ENCODE data around the gene SPTLC2.
"Not testable (repeated sequence)": the region's sequence is repeated elsewhere in the genome, so short reads cannot be mapped to it uniquely, and the experiment has no call there.

Gene SPTLC2

GRCh38 chr14:77554816-77555599, 61.4 kb downstream of the SPTLC2 start:
- H3K4me3 ChIP-seq (ENCODE audit: low read depth, low read length): peak overlapping the region; percentile 61
- TF ChIP-seq, protein P1, sequence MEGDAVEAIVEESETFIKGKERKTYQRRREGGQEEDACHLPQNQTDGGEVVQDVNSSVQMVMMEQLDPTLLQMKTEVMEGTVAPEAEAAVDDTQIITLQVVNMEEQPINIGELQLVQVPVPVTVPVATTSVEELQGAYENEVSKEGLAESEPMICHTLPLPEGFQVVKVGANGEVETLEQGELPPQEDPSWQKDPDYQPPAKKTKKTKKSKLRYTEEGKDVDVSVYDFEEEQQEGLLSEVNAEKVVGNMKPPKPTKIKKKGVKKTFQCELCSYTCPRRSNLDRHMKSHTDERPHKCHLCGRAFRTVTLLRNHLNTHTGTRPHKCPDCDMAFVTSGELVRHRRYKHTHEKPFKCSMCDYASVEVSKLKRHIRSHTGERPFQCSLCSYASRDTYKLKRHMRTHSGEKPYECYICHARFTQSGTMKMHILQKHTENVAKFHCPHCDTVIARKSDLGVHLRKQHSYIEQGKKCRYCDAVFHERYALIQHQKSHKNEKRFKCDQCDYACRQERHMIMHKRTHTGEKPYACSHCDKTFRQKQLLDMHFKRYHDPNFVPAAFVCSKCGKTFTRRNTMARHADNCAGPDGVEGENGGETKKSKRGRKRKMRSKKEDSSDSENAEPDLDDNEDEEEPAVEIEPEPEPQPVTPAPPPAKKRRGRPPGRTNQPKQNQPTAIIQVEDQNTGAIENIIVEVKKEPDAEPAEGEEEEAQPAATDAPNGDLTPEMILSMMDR (IDR thresholded peaks at IDR 0.05; ENCODE audit: low read depth, low read length): no peak
- TF ChIP-seq POLR2A (IDR thresholded peaks at IDR 0.05; ENCODE audit: extremely low read depth, insufficient read length): no peak
- DNase-seq (ENCODE audit: low read depth): peak; percentile 29

- no peak for DNase-seq (ENCODE audit: low read depth)
- TF ChIP-seq POLR2A (IDR thresholded peaks at IDR 0.05; ENCODE audit: extremely low read depth, insufficient read length): no peak
- H3K4me3 ChIP-seq (ENCODE audit: low read depth, low read length): peak overlapping the region; percentile 61
Measured at GRCh38 chr14:77554207-77554606, 62.2 kb downstream of the SPTLC2 start.

GRCh38 chr14:77549451-77549850, 67.0 kb downstream of the SPTLC2 start:
- no peak for DNase-seq (ENCODE audit: low read depth)
- TF ChIP-seq MYC (IDR thresholded peaks at IDR 0.05; ENCODE audit: low read depth, low read length): no peak
- TF ChIP-seq POLR2A (IDR thresholded peaks at IDR 0.05; ENCODE audit: extremely low read depth, insufficient read length): no peak
- TF ChIP-seq, protein P1 (IDR thresholded peaks at IDR 0.05; ENCODE audit: low read depth, low read length): no peak
- no peak for TF ChIP-seq MAX (IDR thresholded peaks at IDR 0.05; ENCODE audit: low read depth, low read length)
- no peak overlapping the region for H3K4me3 ChIP-seq (ENCODE audit: low read depth, low read length)

DNA sequence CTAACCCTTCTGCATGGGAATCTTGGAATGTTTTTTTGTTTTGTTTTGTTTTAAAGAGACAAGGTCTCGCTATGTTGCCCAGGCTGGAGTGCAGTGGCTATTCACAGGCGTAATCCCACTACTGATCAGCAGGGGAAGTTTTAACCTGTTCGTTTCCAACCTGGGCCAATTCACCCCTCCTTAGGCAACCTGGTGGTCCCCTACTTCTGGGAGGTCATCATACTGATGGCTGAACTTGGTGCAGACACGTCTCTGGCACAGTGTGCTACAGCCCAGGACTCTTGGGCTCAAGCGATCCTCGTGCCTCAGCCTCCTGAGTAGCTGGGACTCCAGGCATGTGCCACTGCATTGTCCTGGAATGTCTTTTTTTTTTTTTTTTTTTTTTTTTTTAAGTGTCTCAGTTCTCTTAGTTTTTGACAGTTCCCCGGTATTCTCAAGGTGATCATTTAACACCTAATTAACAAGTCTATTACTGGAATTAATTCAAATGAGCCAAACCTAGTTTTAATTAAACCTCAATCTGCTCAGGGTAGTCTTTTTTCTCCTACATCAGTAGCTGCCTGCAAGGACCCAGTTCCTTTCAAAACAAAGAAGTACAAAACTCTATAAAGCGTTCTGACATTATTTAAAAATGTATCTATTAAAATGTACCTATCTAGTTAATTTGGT, 68.8 kb downstream of the SPTLC2 start:
- TF ChIP-seq, protein P1 (IDR thresholded peaks at IDR 0.05; ENCODE audit: low read depth, low read length): no peak
- TF ChIP-seq MYC (IDR thresholded peaks at IDR 0.05; ENCODE audit: low read depth, low read length) (no peak), POLR2A (IDR thresholded peaks at IDR 0.05; ENCODE audit: extremely low read depth, insufficient read length) (no peak), MAX (IDR thresholded peaks at IDR 0.05; ENCODE audit: low read depth, low read length) (no peak)
- no peak overlapping the region for H3K4me3 ChIP-seq (ENCODE audit: low read depth, low read length)
- DNase-seq (ENCODE audit: low read depth): no peak

DNA sequence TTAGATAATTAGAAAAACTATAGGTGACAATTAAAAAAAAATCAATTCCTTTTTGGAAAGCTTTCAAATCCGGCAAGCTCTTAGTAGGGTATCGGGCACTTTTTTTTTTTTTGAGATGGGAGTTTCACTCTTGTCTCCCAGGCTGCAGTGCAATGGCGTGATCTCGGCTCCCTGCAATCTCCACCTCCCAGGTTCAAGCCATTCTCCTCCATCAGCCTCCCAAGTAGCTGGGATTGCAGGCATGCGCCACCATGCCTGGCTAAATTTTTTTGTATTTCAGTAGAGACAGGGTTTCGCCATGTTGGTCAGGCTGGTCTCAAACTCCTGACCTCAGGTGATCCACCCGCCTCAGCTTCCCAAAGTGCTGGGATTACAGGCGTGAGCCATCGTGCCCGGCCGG, 71.3 kb downstream of the SPTLC2 start:
- not testable (repeated sequence) for H3K4me3 ChIP-seq (ENCODE audit: low read depth, low read length); DNase-seq (ENCODE audit: low read depth)

DNA sequence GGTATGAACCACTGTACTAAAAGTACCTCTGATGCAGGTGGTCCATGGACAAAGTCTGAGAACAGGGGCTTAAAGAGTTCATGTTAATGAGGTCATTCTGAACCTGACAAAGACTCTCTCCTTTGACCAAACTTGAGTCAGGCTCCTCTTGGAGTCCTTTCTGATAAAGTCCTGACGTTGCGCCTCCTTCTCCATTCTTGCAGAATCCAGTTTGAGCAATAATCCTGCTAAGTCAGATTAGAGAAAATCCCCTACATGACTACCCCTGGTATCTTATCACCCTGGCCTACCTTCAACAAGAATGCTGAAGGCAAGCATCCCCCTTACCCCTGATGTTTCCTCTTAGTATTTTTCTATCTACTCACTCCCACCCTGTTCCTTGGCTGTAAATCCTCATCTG, 71.9 kb downstream of the SPTLC2 start:
- no peak for DNase-seq (ENCODE audit: low read depth)
- TF ChIP-seq, protein P1 (IDR thresholded peaks at IDR 0.05; ENCODE audit: low read depth, low read length): no peak
- TF ChIP-seq MYC (IDR thresholded peaks at IDR 0.05; ENCODE audit: low read depth, low read length) (no peak), POLR2A (IDR thresholded peaks at IDR 0.05; ENCODE audit: extremely low read depth, insufficient read length) (no peak), MAX (IDR thresholded peaks at IDR 0.05; ENCODE audit: low read depth, low read length) (no peak)
- H3K4me3 ChIP-seq (ENCODE audit: low read depth, low read length): no peak overlapping the region
